GM13976 (cell line): ENCODE results near the gene TEX36.

Experiments used
- DNase-seq: peaks from one replicate; pipeline ENCODE4 v3.0.0; 2012; ENCODE audit warnings: low spot score
- CTCF ChIP-seq: IDR thresholded peaks from 2 replicates; pipeline ENCODE4 v1.5.1; 2012; ENCODE audit warnings: borderline replicate concordance, mild to moderate bottlenecking; ENCODE audit not compliant: insufficient read depth; ENCODE audit errors: extremely low read depth, missing control alignments, control extremely low read depth
- in situ Hi-C: fragments of 300-500 bp; cut with MboI; formaldehyde crosslinking; loops from one replicate; pipeline ENCODE4 v1.12.0; 2022; ENCODE audit warnings: low sequenced_read_pairs, mixed read lengths, inconsistent platforms; ENCODE audit not compliant: unreplicated experiment

The TEX36 gene

GRCh38 chr10:125679436-125679835, 3.5 kb downstream of the TEX36 start:
- no peak for DNase-seq
- TF ChIP-seq CTCF, result no peak
- in situ Hi-C loops, result no loop called here

GRCh38 chr10:125672884-125673283, 10.1 kb downstream of the TEX36 start:
- no peak for TF ChIP-seq CTCF
- in situ Hi-C loops, result no loop called here
- DNase-seq, result no peak

- in situ Hi-C loops, result no loop called here
- TF ChIP-seq CTCF, result no peak
- DNase-seq, result no peak
Measured at GRCh38 chr10:125662584-125662983, 20.4 kb downstream of the TEX36 start.

- in situ Hi-C loops, result no loop called here
Measured at GRCh38 chr10:125661941-125662515, 20.9 kb downstream of the TEX36 start.

GRCh38 chr10:125661431-125661940, 21.5 kb downstream of the TEX36 start:
- DNase-seq, result no peak
- no peak for TF ChIP-seq CTCF
- in situ Hi-C loops, result no loop called here

More at GRCh38 chr10:125661941-125662515, 20.9 kb downstream of the TEX36 start:
- no peak for DNase-seq
- no peak for TF ChIP-seq CTCF

- in situ Hi-C loops, result no loop called here
- no peak for TF ChIP-seq CTCF
- DNase-seq, result no peak
Measured at GRCh38 chr10:125659071-125659470, 23.9 kb downstream of the TEX36 start.
